ENCODE results near the gene CALD1.

Gene CALD1, protein sequence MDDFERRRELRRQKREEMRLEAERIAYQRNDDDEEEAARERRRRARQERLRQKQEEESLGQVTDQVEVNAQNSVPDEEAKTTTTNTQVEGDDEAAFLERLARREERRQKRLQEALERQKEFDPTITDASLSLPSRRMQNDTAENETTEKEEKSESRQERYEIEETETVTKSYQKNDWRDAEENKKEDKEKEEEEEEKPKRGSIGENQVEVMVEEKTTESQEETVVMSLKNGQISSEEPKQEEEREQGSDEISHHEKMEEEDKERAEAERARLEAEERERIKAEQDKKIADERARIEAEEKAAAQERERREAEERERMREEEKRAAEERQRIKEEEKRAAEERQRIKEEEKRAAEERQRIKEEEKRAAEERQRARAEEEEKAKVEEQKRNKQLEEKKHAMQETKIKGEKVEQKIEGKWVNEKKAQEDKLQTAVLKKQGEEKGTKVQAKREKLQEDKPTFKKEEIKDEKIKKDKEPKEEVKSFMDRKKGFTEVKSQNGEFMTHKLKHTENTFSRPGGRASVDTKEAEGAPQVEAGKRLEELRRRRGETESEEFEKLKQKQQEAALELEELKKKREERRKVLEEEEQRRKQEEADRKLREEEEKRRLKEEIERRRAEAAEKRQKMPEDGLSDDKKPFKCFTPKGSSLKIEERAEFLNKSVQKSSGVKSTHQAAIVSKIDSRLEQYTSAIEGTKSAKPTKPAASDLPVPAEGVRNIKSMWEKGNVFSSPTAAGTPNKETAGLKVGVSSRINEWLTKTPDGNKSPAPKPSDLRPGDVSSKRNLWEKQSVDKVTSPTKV

DNA sequence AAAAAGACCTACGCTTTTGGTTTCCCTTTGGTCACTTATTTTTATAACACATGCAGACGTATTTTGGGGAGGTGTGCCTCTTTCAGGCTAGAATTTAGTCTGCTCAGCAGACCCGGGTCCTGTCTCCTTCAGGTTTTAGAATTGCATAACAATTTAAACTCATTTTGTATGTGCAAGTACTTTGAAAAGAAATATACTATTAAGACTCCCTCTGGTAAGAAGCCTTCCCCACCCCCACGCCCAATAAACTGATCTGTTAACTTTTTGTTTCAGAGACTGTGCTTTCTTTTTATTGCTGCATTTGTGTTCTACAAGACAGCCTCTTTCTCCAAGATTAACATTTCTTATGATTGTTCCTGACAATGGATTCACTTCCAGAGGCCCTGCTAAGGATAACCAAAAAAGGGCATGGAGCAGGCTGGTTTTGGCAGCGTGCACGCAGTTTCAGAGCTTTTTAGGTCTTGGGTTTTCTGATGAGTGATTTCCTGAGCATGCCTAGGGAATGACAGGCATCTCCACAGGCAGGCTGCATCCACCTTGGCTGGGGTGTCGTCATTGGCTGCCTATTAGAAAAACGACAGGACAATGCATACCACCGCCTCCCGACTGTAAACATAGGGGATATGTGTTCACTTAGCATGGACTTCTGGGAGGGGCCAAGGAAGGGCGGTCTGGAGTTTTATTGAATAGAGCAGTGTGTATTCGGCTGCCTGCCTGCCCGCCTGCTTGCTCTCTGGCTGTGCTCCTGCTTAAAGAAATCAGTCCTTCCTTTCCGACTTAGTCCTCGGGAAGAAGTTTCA lies at the start of gene CALD1:
CALD1 (plus strand) TSS at position 694 of the 800 bp plus-strand sequence. CDS start 88,100 bp downstream, outside the sequence.
- FAIRE-seq, result no peak
- TF ChIP-seq, protein P1, sequence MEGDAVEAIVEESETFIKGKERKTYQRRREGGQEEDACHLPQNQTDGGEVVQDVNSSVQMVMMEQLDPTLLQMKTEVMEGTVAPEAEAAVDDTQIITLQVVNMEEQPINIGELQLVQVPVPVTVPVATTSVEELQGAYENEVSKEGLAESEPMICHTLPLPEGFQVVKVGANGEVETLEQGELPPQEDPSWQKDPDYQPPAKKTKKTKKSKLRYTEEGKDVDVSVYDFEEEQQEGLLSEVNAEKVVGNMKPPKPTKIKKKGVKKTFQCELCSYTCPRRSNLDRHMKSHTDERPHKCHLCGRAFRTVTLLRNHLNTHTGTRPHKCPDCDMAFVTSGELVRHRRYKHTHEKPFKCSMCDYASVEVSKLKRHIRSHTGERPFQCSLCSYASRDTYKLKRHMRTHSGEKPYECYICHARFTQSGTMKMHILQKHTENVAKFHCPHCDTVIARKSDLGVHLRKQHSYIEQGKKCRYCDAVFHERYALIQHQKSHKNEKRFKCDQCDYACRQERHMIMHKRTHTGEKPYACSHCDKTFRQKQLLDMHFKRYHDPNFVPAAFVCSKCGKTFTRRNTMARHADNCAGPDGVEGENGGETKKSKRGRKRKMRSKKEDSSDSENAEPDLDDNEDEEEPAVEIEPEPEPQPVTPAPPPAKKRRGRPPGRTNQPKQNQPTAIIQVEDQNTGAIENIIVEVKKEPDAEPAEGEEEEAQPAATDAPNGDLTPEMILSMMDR (IDR thresholded peaks at IDR 0.05; ENCODE audit: insufficient read depth, missing control alignments), result no peak
- DNase-seq (ENCODE audit: insufficient read length, low spot score), result no peak

DNA sequence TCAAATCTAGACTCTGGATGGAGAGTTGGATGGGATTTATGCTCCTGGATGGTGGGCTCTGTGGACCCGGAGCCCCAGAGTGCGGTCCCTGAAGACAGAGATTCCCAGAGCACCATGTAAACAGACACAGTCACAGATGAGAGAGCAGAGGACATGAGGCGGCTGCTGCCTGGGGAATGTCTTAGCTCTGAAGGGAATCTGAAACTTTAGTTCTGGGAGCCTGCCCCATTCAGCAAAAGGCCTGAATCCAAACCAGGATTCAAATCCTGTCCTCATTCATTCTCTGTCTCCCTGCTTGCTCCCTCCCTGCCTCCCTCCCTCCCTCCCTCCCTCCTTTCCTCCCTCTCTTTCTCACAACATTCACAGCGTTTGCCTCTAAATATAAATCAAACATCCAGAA lies 49.5 kb upstream of the CALD1 start:
- DNase-seq (ENCODE audit: insufficient read length, low spot score) (no peak), FAIRE-seq (no peak)
- TF ChIP-seq, protein P1 (IDR thresholded peaks at IDR 0.05; ENCODE audit: insufficient read depth, missing control alignments), result no peak

DNA sequence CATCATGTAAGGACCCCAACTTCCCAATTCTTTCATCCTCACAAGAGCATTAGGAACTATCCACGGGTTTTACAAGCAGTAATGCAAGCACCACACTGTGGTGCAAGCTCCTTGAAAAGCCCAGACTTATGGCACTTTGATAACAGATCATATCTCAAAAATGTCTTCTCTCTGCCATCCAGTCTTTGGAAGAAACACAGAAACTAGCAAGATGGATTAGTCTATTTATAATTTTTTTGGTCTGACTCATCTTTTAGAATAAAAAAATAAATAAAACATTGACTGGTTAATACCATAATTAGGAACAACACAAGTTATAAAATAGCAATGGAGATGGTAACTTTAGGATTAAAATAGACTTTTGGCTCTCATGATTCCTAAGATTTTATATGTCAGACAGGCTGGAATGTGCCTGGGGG lies 49.0 kb upstream of the CALD1 start:
- FAIRE-seq (no peak), DNase-seq (ENCODE audit: insufficient read length, low spot score) (no peak)
- TF ChIP-seq, protein P1 (IDR thresholded peaks at IDR 0.05; ENCODE audit: insufficient read depth, missing control alignments), result no peak

DNA sequence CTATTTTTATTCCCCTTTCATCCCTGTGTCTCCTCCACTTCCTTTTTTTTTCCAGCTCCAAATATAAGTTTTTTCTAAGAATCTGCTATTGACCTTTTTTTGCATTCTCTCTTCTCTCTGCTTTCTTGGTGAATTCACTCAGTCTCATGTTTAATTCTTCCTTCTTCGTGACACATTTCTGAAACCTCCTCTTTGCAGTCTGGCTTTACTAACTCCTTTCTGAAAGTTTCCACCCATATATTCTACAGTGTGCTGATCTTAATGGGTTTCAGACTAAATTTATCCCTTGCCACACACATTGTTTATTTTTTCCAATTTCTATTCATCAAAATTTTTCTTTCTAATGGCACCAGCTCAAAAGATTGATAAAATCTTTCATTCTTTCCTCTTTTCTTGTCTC lies 47.8 kb upstream of the CALD1 start:
- DNase-seq (ENCODE audit: insufficient read length, low spot score), result no peak
- TF ChIP-seq, protein P1 (IDR thresholded peaks at IDR 0.05; ENCODE audit: insufficient read depth, missing control alignments), result no peak
- no peak for FAIRE-seq

DNA sequence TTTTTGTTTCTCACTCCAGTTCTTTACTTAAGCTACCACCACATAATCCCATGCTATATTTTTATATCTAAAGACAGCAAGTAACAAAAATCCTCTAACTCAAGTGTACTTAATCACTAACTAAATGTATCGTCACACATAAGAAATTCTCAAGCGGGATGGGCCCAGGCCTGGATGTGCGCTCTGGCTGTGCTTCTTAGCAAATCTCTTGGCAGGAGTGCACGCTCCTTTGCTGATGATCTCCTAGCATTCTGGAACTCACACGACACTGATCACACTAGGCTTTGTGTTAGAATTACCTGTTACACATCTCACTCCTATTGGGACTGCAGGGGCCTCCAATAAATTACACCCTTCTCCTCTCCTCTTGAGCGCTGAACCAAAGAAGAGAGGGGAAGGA lies 46.7 kb upstream of the CALD1 start:
- no peak for FAIRE-seq
- no peak for DNase-seq (ENCODE audit: insufficient read length, low spot score)
- TF ChIP-seq, protein P1 (IDR thresholded peaks at IDR 0.05; ENCODE audit: insufficient read depth, missing control alignments), result no peak

DNA sequence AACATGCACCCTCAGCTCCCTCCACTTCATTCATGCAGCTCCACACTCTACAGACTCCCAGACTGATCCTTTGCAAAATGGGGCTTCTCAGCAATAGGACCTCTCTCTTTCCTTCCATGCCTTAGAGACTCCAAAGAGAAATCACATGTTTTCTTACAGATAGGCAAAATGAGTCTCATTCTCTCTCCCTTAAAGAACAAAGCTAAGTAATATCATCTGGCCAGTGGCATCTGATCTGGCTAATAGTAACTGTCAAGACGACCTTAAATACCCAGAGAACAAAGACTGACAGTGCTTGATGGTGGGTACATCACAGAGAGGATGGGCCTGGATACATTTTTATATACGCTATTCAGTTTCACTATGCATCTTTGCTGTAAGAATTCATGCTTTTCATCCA lies 43.1 kb upstream of the CALD1 start:
- DNase-seq (ENCODE audit: insufficient read length, low spot score) (no peak), FAIRE-seq (no peak)
- TF ChIP-seq, protein P1 (IDR thresholded peaks at IDR 0.05; ENCODE audit: insufficient read depth, missing control alignments), result no peak

Data from D721Med (cell line).